Stimulated activated CD4-positive, alpha-beta T cell treated with anti-CD3 and anti-CD28 coated beads, Interleukin-15, amount 100 ng/mL, for 48 hours (primary cell): ENCODE results near the gene TMEM43.

Experiments used
- DNase-seq, 2 donors: peaks; one replicate each; pipeline ENCODE4 v3.0.0-alpha.2; 2020; ENCODE audit warnings: low read depth in 2 of 2

Gene TMEM43

GRCh38 chr3:14121859-14122258 lies 3.0 kb upstream of the TMEM43 start:
- DNase-seq: no peak

GRCh38 chr3:14122301-14122700 lies 2.6 kb upstream of the TMEM43 start:
- no peak for DNase-seq

GRCh38 chr3:14123308-14124222 lies 1.3 kb upstream of the TMEM43 start:
- DNase-seq: no peak

GRCh38 chr3:14124223-14124614 lies 633 bp upstream of the TMEM43 start:
- DNase-seq: peak; percentile 30 to 39

DNA sequence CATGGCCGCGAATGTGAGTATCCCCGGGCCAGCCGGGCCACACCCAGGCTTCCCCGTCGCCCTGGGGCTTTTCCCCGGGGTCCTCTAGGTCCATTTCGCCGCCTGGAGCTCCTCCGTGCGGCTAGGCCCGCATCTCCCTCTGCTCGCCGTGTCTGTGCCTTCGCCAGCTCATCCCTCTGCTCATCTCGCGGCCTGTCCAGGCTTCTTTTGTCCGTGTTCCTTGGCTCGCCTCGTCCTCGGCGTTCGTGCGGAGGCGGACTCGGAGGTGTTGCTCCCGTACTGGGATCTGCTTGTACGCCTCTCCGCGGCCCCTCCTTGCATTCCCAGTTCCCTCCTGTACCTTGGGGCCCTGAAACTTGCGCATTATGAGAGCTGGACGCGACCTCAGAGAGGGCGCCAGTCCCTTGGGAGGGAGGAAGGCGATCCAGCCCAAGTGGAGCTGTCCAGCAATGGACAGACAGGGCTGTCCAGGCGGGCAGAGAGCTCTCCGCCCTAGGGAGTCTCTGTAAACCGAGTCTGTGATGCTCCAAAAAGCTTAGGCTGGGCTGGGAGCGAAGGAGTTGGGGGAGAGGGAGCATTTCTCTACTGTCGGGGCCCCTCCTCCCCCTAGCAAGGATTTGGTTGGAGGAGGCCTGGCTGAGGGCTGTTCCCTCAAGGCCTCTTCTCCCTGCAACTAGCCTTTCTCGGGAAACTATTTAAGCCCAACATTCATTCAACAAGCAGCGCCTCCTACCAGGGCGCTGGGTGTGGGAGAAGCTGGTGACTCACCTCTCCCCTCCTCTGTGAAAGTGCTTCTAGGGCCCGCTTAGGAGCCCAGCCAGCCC lies 553 bp downstream of the TMEM43 start:
- peak; percentile 43 to 47 for DNase-seq

DNA sequence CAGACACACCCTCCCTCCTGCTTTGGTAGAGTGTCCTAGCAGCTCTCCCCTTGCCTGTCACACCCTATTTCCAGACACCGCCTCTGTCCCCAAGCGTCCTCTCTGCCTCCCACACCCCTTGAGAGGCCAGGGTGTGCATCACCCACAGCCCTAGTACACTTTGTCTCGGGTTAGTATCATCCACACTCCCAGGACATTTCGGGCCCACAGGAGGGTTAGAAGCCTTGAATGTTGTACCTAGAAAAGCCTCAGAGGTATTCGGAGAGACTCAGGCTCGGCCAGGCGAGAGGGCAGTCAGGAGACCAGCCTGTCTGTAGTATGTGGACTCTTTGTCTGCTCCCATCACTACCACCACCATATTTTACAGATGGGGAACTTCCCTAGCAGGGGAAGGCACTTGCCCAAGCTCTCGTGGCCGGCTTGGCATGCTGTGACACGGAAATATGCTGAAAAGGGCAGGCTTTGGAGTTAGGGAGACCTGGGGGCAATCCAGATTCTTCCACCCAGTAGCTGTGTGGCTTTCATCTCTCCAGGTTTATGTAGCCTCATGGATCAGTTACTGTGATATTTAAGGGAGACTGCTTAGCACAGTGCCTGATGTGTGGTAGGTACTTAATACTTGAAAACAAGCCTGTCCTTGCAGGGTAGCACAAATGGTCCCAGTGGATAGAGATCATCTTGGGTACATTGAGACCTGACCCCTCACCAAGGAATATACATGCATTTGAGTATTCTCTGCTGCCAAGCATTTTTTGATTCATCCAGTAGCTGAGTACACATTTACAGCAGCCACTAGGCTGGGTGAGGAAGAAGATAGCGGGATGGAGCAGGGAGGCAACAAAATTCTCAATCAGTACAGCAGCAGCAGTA lies 1.4 kb downstream of the TMEM43 start:
- DNase-seq: no peak

- no peak for DNase-seq
Observed at GRCh38 chr3:14126887-14127505, 2.1 kb downstream of the TMEM43 start.

DNA sequence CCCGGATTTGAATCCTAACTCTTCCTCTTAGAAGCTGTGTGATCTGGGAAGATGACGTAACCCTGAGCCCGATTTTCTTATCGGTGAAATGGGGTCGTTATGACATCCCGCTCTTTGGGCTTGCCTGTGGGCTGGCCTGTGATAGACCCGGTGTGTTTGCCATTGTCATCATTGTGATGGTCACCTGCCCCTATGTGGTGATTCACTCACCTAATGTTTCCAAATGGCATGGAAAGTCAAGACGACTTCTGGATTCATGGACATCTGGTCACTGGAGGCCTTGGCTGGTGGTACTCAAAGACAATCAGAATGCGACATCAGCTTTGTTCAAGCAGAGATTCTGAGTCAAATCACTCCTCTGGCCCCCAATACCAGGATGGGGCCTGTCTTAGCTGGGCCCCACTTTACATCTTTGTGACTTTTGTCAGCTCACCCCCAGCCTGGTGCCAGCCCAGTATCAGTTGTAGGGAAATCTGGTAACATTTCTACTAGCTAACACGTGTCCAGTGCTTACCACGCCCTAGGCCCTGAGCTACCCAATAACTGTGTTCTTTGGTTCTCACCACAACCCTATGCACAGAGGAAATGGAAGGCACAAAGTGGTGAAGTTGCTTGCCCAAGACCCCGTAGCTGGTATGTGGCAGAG lies 2.8 kb downstream of the TMEM43 start:
- no peak for DNase-seq

DNA sequence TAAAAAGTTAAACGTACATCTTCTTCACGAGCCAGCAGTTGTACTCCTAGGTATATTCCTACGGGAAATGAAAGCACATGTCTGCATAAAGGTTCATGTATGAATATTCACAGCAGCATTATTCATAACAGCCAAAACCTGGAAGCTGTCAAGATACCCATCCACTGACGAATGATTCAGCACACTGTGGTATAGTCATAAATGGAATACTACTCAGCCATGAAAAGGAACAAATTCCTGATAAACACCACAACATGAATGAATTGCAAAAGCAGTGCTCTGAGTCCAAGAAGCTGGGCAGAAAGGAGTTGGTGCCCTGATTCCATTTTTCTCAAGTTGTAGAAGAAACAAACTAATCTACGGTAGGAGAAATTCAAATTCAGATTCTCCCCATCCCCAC lies 3.9 kb downstream of the TMEM43 start:
- DNase-seq: no peak

- DNase-seq: no peak
Observed at GRCh38 chr3:14129296-14129695, 4.4 kb downstream of the TMEM43 start.

GRCh38 chr3:14130230-14130629 lies 5.4 kb downstream of the TMEM43 start:
- DNase-seq: no peak

- no peak for DNase-seq
Observed at GRCh38 chr3:14130707-14131106, 5.9 kb downstream of the TMEM43 start.

GRCh38 chr3:14131134-14131533 lies 6.3 kb downstream of the TMEM43 start:
- DNase-seq: no peak

GRCh38 chr3:14132120-14132519 lies 7.3 kb downstream of the TMEM43 start:
- no peak for DNase-seq

- no peak for DNase-seq
Observed at GRCh38 chr3:14132689-14133088, 7.8 kb downstream of the TMEM43 start.

- DNase-seq: no peak
Observed at GRCh38 chr3:14133188-14133800, 8.4 kb downstream of the TMEM43 start.

DNA sequence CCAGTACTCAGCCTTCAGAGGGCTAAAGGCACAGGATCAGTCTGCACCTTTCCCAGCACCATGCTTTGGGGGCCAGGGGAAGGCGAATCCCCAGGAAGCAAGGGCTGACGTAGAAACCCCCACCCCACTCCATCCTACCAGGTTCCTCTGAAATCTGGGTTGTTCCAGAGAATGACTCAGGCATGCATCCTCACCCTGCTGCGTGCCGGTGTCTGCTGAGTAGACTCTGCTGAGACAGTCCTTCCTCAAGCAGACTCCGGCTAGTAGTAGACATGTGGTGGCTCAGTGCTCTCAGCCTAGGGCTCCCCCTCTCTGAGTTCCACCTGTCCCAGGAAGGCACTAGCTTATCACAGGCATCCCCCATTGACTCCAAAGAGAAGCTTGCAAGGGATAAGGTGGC lies 9.0 kb downstream of the TMEM43 start:
- no peak for DNase-seq

GRCh38 chr3:14134291-14134690 lies 9.4 kb downstream of the TMEM43 start:
- DNase-seq: no peak

DNA sequence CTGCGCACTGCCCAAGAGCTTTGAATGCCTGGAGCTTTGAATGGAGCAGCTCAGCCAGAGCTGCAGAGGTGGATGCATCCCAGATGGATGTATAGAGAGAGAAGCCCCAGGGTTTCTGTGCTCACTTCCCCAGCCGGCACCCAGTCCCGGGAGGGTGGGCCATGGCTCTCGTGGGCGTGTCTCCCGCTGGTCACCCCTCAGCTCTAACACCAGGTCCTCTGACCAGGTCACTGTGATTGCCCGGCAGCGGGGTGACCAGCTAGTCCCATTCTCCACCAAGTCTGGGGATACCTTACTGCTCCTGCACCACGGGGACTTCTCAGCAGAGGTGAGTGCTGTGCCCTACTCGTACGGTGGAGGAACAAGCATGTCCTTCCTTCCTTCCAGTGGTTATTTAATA lies 10.7 kb downstream of the TMEM43 start:
- no peak for DNase-seq

DNA sequence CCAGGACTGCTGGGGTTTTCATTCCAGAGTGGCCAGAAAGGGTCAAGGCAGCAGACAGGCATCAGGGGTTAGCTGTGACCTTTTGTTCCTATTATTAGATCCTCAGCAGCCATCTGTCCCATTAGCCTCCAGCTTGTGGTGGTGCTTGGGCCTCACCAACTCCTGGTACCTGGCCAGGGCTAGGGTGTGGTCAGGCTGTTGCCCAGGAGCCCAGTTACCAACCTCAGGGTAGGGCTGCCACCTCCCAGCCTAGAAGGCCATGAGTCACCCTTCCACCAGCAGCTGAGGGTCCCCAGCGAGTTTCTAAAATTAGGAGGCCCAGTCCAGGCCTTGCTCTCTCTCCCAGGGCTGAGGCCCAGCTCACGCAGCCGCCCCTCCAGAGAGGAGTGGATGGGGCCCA lies 12.2 kb downstream of the TMEM43 start:
- DNase-seq: no peak

- no peak for DNase-seq
Observed at GRCh38 chr3:14137445-14137844, 12.6 kb downstream of the TMEM43 start.
